HCT116 (cell line): ENCODE measurements around the gene OSGEPL1.

ENCODE experiments used
- CTCF ChIP-seq, 3 experiments: fragments of 200-600 bp in 1 of 3; sonication (generic) in 1 of 3; IDR thresholded peaks in 2 of 3; conservative IDR thresholded peaks in 1 of 3; 2 replicates each; pipeline ENCODE4 v1.5.1; 2012 to 2017; ENCODE audit warnings: low read depth in 2 of 3, low read length in 2 of 3, antibody characterized with exemption in 1 of 3, borderline replicate concordance in 1 of 3, control low read depth in 1 of 3, mild to moderate bottlenecking in 1 of 3, mixed read lengths in 1 of 3, mixed run types in 1 of 3, moderate library complexity in 1 of 3; ENCODE audit not compliant: insufficient read depth in 1 of 3
- EZH2 ChIP-seq: fragments of 200-600 bp; sonication (generic); IDR thresholded peaks from 2 replicates; pipeline ENCODE4 v1.6.1; 2017; ENCODE audit warnings: antibody characterized with exemption, mixed run types
- EZH2phosphoT487 ChIP-seq: fragments of 200-600 bp; IDR thresholded peaks from 2 replicates; pipeline ENCODE4 v1.6.1; 2018; ENCODE audit warnings: antibody characterized with exemption, borderline replicate concordance
- POLR2AphosphoS5 ChIP-seq: IDR thresholded peaks from 2 replicates; pipeline ENCODE4 v1.6.1; 2011; ENCODE audit warnings: mild to moderate bottlenecking, low read depth, low read length, moderate library complexity
- REST ChIP-seq: IDR thresholded peaks from 2 replicates; pipeline ENCODE4 v1.6.1; 2012; ENCODE audit warnings: low read depth
- SIN3A ChIP-seq: IDR thresholded peaks from 2 replicates; pipeline ENCODE4 v1.6.1; 2012; ENCODE audit warnings: low read depth
- SP1 ChIP-seq: IDR thresholded peaks from 2 replicates; pipeline ENCODE4 v1.6.1; 2012; ENCODE audit warnings: low read depth
- TCF7L2 ChIP-seq: IDR thresholded peaks from 2 replicates; pipeline ENCODE4 v1.7.0; 2011; ENCODE audit warnings: borderline replicate concordance, inconsistent platforms; ENCODE audit not compliant: insufficient read depth, insufficient read length; ENCODE audit errors: extremely low read depth
- YY1 ChIP-seq: IDR thresholded peaks from 2 replicates; pipeline ENCODE4 v1.6.1; 2011; ENCODE audit warnings: low read length, low read depth, moderate library complexity, mild to moderate bottlenecking; ENCODE audit not compliant: insufficient replicate concordance; ENCODE audit errors: extremely low read depth
- ZBTB33 ChIP-seq: IDR thresholded peaks from 2 replicates; pipeline ENCODE4 v1.6.1; 2011; ENCODE audit warnings: mild to moderate bottlenecking, low read length, moderate library complexity; ENCODE audit not compliant: insufficient replicate concordance; ENCODE audit errors: extremely low read depth

- TF ChIP-seq SIN3A, result no peak
- no peak for TF ChIP-seq SP1
- TF ChIP-seq REST, result no peak
- no peak for TF ChIP-seq EZH2
- TF ChIP-seq CTCF (IDR thresholded peaks at IDR 0.05 in 2 of 3, conservative IDR thresholded peaks at IDR 0.05 in 1 of 3; ENCODE audit: borderline replicate concordance in 1 of 3, insufficient read depth in 1 of 3, low read depth in 2 of 3, low read length in 2 of 3), result no peak
- TF ChIP-seq POLR2AphosphoS5, result no peak
- no peak for TF ChIP-seq TCF7L2
- TF ChIP-seq YY1, result no peak
- no peak for TF ChIP-seq ZBTB33
- no peak for TF ChIP-seq EZH2phosphoT487
Measured at GRCh38 chr2:189726849-189727248, 35.7 kb downstream of the OSGEPL1 start.
